NT2/D1 (cell line): Measurements from ENCODE around the gene ITPRIPL2.

Experiments used
- SUZ12 ChIP-seq: IDR thresholded peaks from 2 replicates; pipeline ENCODE4 v1.6.1; 2011; ENCODE audit not compliant: insufficient read length, insufficient read depth; ENCODE audit errors: extremely low read depth
- ZNF274 ChIP-seq: IDR thresholded peaks from 2 replicates; pipeline ENCODE4 v1.6.1; 2011; ENCODE audit warnings: mild to moderate bottlenecking, low read depth, low read length

GRCh38 chr16:19093631-19094541 is 19.9 kb upstream of the ITPRIPL2 start:
- TF ChIP-seq SUZ12 (no peak), ZNF274 (no peak)
